Mucosa of descending colon (tissue), 3 donors: ENCODE results near the gene CELA3A. TPM values are rescaled to one million over a fixed set of nuclear protein-coding genes. Genes with fewer than 3 reads are reported as not detected.

Experiments used
- ATAC-seq: fragments of 200-7000 bp; cut with Tn5 transposase; one replicate; pipeline ENCODE4 v1.9.1; 2020; ENCODE audit warnings: mild to moderate bottlenecking, moderate library complexity
- DNase-seq, 3 donors: peaks; one replicate each; pipeline ENCODE4 v3.0.0-alpha.2; 2020
- H3K36me3 ChIP-seq: fragments of 200-600 bp; one replicate; pipeline ENCODE4 v1.8.0; 2021; ENCODE audit warnings: low read depth, mild to moderate bottlenecking
- H3K4me1 ChIP-seq: fragments of 200-600 bp; one replicate; pipeline ENCODE4 v1.8.0; 2021; ENCODE audit warnings: low read depth, mild to moderate bottlenecking
- H3K4me3 ChIP-seq: fragments of 200-600 bp; one replicate; pipeline ENCODE4 v1.8.0; 2021; ENCODE audit warnings: mild to moderate bottlenecking
- H3K9me3 ChIP-seq: fragments of 200-600 bp; one replicate; pipeline ENCODE4 v1.8.0; 2021; ENCODE audit warnings: mild to moderate bottlenecking
- intact Hi-C, 2 donors: fragments of 100-400 bp; cut with DNase I in 1 of 2; cut with micrococcal nuclease in 1 of 2; formaldehyde crosslinking; loops; one replicate each; pipeline versions ENCODE4 v1.11.0 to v1.11.1; 2022; cut with DNase I, micrococcal nuclease
- total RNA-seq, 3 donors: library from RNA; stranded (reverse); fragmentation: NEBNext Ultra II Directional in 2 of 3; extraction: Animal tissue kit (Norgen Biotek cat#: 25700) in 2 of 3; gene quantifications; one replicate each; pipeline versions ENCODE4 v1.2.1 to v1.2.4, GENCODE V29; 2021 to 2023
- TF ChIP-seq, protein P1 (sequence below): fragments of 200-600 bp; IDR thresholded peaks from one replicate; pipeline ENCODE4 v1.8.0; 2022; ENCODE audit warnings: antibody characterized with exemption, mild to moderate bottlenecking
- donor health status: DM: no; HTN: no; CAD: no; lungs with moderate emphysema.
- donor health status: DM: no; HTN: no; CAD: no.
- donor health status: DM: no; HTN: yes; CAD: no.

The CELA3A gene
- total RNA-seq, 3 donors from 2014 or later, result 0.65 to 1.0 TPM; not detected in 1

DNA sequence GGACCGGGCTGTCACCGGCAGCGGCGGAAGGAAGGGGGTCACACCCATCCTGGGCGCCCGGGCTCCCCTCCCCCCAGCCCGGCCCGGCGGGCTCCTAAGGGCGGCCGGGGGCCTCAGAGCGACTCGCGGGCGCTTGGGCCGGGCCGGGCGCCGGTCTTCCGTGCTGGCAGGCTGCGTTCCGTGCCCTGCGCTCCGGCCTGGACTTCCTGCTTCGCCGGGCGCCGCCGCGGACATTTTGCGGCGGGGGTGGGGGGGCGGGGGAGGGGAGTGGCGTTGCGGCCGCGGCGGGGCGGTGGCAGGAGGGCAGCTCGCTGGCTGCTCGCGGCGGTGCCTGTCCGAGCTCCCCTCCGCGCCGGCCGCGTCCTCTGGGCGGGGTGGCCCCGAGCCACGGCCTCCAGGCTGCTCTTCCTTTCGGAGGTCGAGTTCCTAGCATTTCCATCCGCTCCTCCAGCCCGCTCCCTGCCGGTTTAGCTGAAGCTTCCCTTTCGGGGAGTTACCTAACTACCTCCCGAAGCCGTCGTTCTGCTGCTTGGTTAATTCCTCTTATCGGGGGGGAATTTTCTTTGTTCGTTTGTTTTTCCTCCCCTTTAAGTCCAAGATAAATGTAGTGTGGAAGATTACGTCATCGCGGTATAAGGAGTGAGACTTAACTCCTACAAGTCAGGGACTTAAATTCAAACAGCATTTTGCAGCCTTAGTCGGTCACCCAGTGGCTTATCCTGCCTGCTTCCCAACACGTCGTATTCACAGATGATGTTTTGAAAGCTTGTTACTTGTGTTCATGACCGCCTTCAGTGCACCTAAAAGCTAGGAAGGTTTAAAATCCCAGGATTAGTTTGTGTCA is 51.8 kb downstream of the CELA3A start:
- Histone ChIP-seq H3K4me3 (peak overlapping the region; percentile 98), H3K36me3 (no peaks in the 10 kb centered on the region), H3K4me1 (peaks cover 21% of the 10 kb centered on the region), H3K9me3 (no peaks in the 10 kb centered on the region)
- peak; percentile 76 for ATAC-seq
- intact Hi-C loops, result no loop called here
- DNase-seq, result peak; percentile 58 to 81 (median 78)
- TF ChIP-seq, protein P1, sequence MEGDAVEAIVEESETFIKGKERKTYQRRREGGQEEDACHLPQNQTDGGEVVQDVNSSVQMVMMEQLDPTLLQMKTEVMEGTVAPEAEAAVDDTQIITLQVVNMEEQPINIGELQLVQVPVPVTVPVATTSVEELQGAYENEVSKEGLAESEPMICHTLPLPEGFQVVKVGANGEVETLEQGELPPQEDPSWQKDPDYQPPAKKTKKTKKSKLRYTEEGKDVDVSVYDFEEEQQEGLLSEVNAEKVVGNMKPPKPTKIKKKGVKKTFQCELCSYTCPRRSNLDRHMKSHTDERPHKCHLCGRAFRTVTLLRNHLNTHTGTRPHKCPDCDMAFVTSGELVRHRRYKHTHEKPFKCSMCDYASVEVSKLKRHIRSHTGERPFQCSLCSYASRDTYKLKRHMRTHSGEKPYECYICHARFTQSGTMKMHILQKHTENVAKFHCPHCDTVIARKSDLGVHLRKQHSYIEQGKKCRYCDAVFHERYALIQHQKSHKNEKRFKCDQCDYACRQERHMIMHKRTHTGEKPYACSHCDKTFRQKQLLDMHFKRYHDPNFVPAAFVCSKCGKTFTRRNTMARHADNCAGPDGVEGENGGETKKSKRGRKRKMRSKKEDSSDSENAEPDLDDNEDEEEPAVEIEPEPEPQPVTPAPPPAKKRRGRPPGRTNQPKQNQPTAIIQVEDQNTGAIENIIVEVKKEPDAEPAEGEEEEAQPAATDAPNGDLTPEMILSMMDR, result peak; percentile 3

DNA sequence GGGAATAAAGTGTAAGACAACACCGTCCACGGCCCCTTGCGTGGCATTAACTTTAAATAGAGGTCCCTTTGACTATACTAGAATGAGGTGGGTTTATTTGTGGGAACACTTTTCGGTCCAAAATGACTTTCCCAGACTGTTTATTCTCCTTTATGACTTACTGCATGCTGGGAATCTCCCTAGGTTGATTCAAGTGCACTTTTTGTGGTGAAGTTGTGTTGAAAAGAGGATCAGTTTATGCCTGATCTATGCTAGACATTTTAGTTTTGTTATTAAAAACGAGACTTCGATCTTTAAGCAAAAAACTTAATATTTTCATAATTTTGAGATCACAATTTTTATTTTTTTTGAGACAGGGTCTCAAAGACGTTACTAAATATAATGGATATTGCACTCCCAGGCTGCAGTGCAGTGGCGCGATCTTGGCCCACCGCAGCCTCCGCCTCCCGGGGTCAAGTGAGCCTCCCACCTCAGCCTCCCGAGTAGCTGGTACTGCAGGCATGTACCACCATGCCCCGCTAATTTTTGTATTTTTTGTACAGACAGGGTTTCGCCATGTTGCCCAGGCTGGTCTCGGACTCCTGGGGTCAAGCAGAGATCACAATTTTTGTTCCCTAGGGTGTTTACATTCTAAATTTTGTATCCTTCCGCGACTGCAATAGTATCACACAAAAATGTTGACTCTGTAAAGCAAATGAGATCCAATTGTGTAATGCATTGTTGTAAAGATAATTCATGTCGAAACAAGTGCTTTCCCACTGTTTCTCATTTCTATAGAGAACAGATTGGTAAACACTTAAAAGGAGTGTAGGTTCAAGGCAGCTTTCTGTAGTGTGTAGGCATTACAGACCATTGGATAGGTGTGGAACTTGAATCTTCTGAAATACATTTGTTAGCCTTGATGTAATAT is 52.7 kb downstream of the CELA3A start:
- Histone ChIP-seq H3K36me3 (no peaks in the 10 kb centered on the region), H3K4me1 (peaks cover 21% of the 10 kb centered on the region), H3K9me3 (no peaks in the 10 kb centered on the region), H3K4me3 (peak overlapping the region; percentile 98)
- intact Hi-C loops, result no loop called here
- DNase-seq, result no peak
- no peak for ATAC-seq
- TF ChIP-seq, protein P1, result no peak

DNA sequence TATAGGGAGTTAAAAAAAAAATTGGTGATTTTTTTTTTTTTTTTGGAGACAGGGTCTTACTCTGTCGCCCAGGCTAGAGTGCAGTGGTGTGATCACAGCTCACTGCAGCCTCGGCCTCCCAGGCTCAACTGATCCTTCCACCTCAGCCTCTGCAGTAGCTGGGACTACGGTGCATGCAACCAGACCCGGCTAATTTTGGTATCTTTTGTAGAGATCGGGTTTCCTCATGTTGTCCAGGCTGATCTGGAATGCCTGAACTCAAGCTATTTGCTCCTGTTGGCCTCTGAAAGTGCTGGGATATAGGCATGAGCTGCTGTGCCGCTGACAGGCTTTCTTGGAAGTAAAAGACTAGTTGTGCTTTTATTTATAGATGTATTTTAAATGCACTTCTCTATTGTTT is 54.0 kb downstream of the CELA3A start:
- no peak for DNase-seq
- Histone ChIP-seq H3K4me1 (peaks cover 24% of the 10 kb centered on the region), H3K4me3 (no peak overlapping the region), H3K36me3 (no peaks in the 10 kb centered on the region), H3K9me3 (no peaks in the 10 kb centered on the region)
- ATAC-seq, result no peak
- intact Hi-C loops, result no loop called here
- TF ChIP-seq, protein P1, result no peak

DNA sequence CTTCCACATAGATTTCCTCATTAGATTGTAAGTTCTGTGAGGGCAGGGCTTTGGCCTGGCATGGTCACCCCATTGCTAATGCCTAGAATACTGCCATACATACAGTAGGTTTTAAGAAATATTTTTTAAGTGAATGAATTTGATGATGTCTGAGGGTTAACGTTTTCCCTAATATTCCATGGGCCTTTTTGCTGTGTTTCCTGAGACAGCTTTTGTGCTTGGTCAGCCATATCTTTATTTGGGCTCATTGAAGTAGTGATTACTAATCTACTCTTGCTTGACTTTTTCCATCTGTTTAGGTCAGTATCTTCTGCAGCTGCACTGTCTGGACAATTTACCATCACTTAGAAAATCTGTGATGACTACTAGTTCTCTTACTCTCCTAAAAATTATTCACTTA is 54.6 kb downstream of the CELA3A start:
- ATAC-seq (no peak), DNase-seq (no peak)
- Histone ChIP-seq H3K9me3 (no peaks in the 10 kb centered on the region), H3K4me1 (peaks cover 24% of the 10 kb centered on the region), H3K36me3 (no peaks in the 10 kb centered on the region), H3K4me3 (no peak overlapping the region)
- intact Hi-C loops, result no loop called here
- TF ChIP-seq, protein P1, result no peak

DNA sequence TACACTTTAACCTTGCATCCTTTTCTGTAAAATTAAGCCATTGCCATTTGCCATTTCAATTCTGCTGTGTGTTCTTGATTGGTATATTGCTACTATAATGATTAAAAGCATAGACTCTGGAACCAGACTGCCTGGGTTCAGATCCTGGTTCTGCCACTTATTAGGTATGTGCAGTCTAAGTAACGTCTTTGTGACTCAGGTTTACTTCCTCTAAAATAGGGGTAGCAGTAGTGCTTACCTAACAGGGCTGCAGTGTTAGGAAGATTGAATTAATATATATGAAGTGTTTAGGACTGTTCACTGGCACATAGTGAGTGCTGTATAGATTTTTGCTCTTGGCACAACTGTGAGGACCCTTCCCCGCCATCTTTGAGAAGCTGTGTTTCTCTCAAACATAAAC is 55.5 kb downstream of the CELA3A start:
- DNase-seq (no peak), ATAC-seq (no peak)
- intact Hi-C loops, result no loop called here
- Histone ChIP-seq H3K9me3 (no peaks in the 10 kb centered on the region), H3K4me3 (no peak overlapping the region), H3K36me3 (no peaks in the 10 kb centered on the region), H3K4me1 (peaks cover 24% of the 10 kb centered on the region)
- TF ChIP-seq, protein P1, result no peak
